ENCODE measurements around the gene RPS21. TPM values are rescaled to one million over a fixed set of nuclear protein-coding genes. Genes with fewer than 3 reads are reported as not detected.

The RPS21 gene
- total RNA-seq, 4 donors from 2014 or later: 819 to 3,701 (median 3,102) TPM

GRCh38 chr20:62365814-62366369, 21.0 kb upstream of the RPS21 start:
- H3K4me3 ChIP-seq: peak overlapping the region; percentile 69 to 95 (median 90)
- H3K27me3 ChIP-seq: peaks cover 0 to 30% (median 0%) of the 10 kb centered on the region in 4 donors
- 0 to 10% methylated on average over 1 to 2 of the region's 10 CpGs for WGBS, 2 donors
- intact Hi-C loops (cut with DNase I): no loop called here
- no peak for DNase-seq
- H3K27ac ChIP-seq: peak overlapping the region; percentile 85 to 99 (median 97)
- peaks cover 88 to 98% (median 96%) of the 10 kb centered on the region in 3 donors for H3K4me1 ChIP-seq
- TF ChIP-seq POLR2A (IDR thresholded peaks at IDR 0.05) (peak in 1 of 4 donors; percentile 19), CTCF (IDR thresholded peaks at IDR 0.05) (no peak)
- peaks cover 0 to 11% (median 0%) of the 10 kb centered on the region in 3 donors for H3K36me3 ChIP-seq
- no peaks in the 10 kb centered on the region for H3K9me3 ChIP-seq

GRCh38 chr20:62366370-62367135, 20.4 kb upstream of the RPS21 start:
- TF ChIP-seq CTCF (IDR thresholded peaks at IDR 0.05): no peak
- no peak for TF ChIP-seq POLR2A (IDR thresholded peaks at IDR 0.05)
- Histone ChIP-seq H3K27ac (peak overlapping the region; percentile 85 to 99 (median 97)), H3K27me3 (peaks cover 0 to 30% (median 0%) of the 10 kb centered on the region in 4 donors), H3K36me3 (peaks cover 0 to 10% (median 0%) of the 10 kb centered on the region in 3 donors), H3K4me1 (peaks cover 84 to 98% (median 93%) of the 10 kb centered on the region in 3 donors), H3K9me3 (no peaks in the 10 kb centered on the region), H3K4me3 (peak overlapping the region; percentile 69 to 95 (median 90))
- DNase-seq: no peak
- WGBS, 2 donors: 0% methylated on average over 2 of the region's 72 CpGs; no CpG with 5 or more reads in 1 of the 2 donors
- intact Hi-C loops (cut with DNase I): no loop called here

- DNase-seq: no peak
- Histone ChIP-seq H3K4me1 (peaks cover 78 to 98% (median 86%) of the 10 kb centered on the region in 3 donors), H3K4me3 (peak within 1 kb of the TSS; percentile 69 to 95 (median 90)), H3K27me3 (peaks cover 0 to 30% (median 0%) of the 10 kb centered on the region in 4 donors), H3K27ac (peak within 1 kb of the TSS; percentile 85 to 99 (median 97)), H3K36me3 (peaks cover 0 to 3% (median 0%) of the 10 kb centered on the region in 3 donors), H3K9me3 (no peaks in the 10 kb centered on the region)
- intact Hi-C loops (cut with DNase I): no loop called here
- WGBS, 2 donors: no CpG with 5 or more reads among the region's 70 CpGs
- TF ChIP-seq CTCF (IDR thresholded peaks at IDR 0.05) (no peak), POLR2A (IDR thresholded peaks at IDR 0.05) (peak in 2 of 4 donors; percentile 69 to 72)
Observed at GRCh38 chr20:62367136-62367632, 19.7 kb upstream of the RPS21 start, which contains the start of gene LAMA5. TSS of gene LAMA5 (minus strand) at chr20:62367312. CDS start at chr20:62367245, 67 bp downstream.

GRCh38 chr20:62367633-62368391, 19.1 kb upstream of the RPS21 start:
- no peak for DNase-seq
- 0% methylated on average over 6 of the region's 37 CpGs; no CpG with 5 or more reads in 1 of the 2 donors for WGBS, 2 donors
- H3K4me3 ChIP-seq: peak overlapping the region; percentile 69 to 95 (median 90)
- H3K27me3 ChIP-seq: peaks cover 0 to 33% (median 0%) of the 10 kb centered on the region in 4 donors
- H3K27ac ChIP-seq: peak overlapping the region; percentile 85 to 99 (median 97)
- intact Hi-C loops (cut with DNase I): no loop called here
- no peaks in the 10 kb centered on the region for H3K36me3 ChIP-seq
- H3K4me1 ChIP-seq: peaks cover 71 to 98% (median 80%) of the 10 kb centered on the region in 3 donors
- TF ChIP-seq POLR2A (IDR thresholded peaks at IDR 0.05) (no peak), CTCF (IDR thresholded peaks at IDR 0.05) (no peak)
- no peaks in the 10 kb centered on the region for H3K9me3 ChIP-seq
